Epithelial cell of proximal tubule (primary cell): Measurements from ENCODE around the gene PAFAH2. TPM values are rescaled to one million over a fixed set of nuclear protein-coding genes. Genes with fewer than 3 reads are reported as not detected.

ENCODE experiments used
- DNase-seq: peaks from one replicate; pipeline ENCODE4 v3.0.0-alpha.2; 2011; ENCODE audit warnings: low read depth
- H3K4me3 ChIP-seq: 2 replicates; pipeline ENCODE4 v1.5.1; 2011; ENCODE audit warnings: low read depth, mild to moderate bottlenecking, low read length
- total RNA-seq: library from RNA; depleted of rRNA; stranded (reverse); fragments of >200 nt; gene quantifications from 2 replicates; pipeline ENCODE4 v1.2.3, GENCODE V29; 2015
- TF ChIP-seq, protein P1 (sequence below): conservative IDR thresholded peaks from 2 replicates; pipeline ENCODE4 v1.5.1; 2012; ENCODE audit warnings: low read depth, mild to moderate bottlenecking, low read length

PAFAH2 gene
- total RNA-seq, 1 donor from 2014 or later, result 12.0 TPM

DNA sequence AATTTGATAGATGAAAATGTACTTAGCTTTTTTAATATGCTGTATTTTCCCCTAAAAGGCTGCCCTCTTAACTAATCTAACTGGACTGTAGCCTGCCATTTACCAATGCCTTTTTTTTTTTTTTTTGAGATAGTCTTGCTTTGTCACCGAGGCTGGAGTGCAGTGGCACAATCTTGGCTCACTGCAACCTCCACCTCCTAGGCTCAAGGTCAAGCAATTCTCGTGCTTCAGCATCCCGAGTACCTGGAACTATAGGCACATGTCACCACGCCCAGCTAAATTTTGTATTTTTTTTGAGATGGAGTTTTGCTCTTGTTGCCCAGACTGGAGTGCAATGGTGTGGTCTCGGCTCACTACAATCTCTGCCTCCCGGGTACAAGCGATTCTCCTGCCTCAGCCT, 18.7 kb downstream of the PAFAH2 start:
- DNase-seq, result no peak
- TF ChIP-seq, protein P1, sequence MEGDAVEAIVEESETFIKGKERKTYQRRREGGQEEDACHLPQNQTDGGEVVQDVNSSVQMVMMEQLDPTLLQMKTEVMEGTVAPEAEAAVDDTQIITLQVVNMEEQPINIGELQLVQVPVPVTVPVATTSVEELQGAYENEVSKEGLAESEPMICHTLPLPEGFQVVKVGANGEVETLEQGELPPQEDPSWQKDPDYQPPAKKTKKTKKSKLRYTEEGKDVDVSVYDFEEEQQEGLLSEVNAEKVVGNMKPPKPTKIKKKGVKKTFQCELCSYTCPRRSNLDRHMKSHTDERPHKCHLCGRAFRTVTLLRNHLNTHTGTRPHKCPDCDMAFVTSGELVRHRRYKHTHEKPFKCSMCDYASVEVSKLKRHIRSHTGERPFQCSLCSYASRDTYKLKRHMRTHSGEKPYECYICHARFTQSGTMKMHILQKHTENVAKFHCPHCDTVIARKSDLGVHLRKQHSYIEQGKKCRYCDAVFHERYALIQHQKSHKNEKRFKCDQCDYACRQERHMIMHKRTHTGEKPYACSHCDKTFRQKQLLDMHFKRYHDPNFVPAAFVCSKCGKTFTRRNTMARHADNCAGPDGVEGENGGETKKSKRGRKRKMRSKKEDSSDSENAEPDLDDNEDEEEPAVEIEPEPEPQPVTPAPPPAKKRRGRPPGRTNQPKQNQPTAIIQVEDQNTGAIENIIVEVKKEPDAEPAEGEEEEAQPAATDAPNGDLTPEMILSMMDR, result no peak
- no peak overlapping the region for H3K4me3 ChIP-seq

DNA sequence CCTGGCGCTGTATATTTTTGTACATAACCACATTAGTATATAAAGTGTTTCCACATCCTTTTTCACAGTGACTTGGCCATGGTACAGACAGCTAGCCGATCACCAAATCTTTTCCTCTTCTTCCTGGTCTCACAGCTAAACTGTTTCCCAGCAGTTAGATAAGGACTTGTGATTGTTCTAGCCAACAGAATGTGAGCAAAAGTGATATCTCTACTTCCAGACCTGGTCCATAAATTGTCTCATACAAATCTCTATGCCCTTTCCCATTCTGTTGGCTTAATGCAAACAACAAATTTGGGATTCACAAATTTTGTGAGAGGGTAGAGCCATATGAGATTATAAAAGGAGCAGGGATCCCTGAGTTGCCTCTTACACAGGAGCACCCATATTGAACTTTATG, 19.5 kb downstream of the PAFAH2 start:
- DNase-seq, result no peak
- no peak overlapping the region for H3K4me3 ChIP-seq
- TF ChIP-seq, protein P1, result no peak

DNA sequence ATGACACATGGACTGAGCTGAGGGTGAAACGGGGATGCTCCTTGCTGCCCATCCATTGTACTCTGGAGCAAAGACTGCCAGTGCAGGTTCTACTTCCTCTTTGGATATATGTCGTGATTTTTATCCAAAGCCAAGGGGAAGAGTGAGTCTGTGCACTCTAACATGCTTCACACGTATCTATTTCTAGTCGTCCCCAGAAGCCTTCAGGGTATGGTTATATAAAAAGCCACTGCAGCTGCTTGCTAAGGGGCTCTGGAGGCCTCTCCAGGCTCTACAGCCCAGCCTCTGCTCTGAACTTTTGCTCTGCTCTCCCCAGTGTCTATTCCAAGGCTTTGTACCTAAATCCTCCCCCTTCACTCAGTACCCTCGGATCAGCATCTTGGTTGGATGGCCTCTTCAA, 20.1 kb downstream of the PAFAH2 start:
- no peak for DNase-seq
- TF ChIP-seq, protein P1, result no peak
- no peak overlapping the region for H3K4me3 ChIP-seq

- no peak for DNase-seq
- no peak overlapping the region for H3K4me3 ChIP-seq
- TF ChIP-seq, protein P1, result no peak
Observed at GRCh38 chr1:25973610-25974321, 24.1 kb downstream of the PAFAH2 start.

DNA sequence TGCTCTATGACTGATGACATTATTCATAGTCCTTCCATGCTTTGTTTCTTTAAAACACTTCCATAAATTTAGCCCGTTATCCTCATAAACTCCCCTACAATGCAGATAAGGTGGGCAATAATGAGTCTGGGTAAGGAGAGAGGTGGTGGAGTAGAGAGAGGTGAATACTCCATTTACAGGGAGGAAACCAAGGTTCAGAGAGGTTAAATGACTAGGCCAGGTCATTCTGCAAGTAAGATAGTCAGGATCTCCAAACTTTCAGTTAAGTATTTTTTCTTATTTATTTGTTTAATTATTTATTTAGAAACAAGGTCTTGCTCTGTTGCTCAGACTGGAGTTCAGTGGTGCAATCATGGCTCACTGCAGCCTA, 26.1 kb downstream of the PAFAH2 start:
- H3K4me3 ChIP-seq, result no peak overlapping the region
- TF ChIP-seq, protein P1, result no peak
- no peak for DNase-seq

DNA sequence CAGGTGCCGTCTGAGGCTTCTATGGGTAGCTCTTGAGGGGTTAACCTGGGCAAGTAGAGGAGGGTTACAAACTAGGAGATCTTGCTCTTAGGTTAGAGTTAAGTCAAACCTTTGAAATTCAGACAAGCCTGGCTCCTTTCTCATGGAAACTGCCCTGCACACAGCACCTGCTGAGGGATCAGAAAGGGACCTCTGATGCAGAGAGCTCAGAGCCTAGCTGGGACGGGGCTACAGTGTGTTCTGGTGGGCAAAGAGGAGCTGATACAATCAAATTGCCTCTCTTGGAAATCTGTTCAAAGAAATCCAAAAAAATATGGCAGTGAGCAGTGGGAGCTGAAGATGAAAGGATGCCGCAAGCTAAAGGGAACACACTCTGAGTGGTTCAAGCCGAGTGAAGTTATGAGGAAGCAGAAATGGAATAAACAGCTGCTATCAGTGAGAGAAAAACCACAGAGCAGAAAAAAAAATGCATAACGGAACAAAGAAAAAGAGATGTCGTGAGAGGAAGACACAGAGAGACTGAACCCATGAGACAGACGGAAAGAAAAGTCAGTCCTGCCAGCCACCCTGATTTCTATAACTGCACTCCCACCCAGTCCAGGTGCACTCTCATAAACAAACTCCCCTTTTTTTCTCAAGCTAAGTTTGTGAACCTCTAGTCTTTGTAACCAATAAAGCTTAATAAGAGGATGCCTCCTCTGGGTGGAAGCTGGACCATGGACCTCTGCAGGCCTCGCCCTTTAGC, 26.6 kb downstream of the PAFAH2 start:
- no peak overlapping the region for H3K4me3 ChIP-seq
- TF ChIP-seq, protein P1, result no peak
- DNase-seq, result no peak
